HG03139 (cell line): ENCODE results near the gene NCKAP1.
"Not testable (repeated sequence)": the region's sequence is repeated elsewhere in the genome, so short reads cannot be mapped to it uniquely, and the experiment has no call there.

ENCODE experiments used
- ATAC-seq: cut with Tn5 transposase; IDR thresholded peaks from one replicate; pipeline ENCODE4 v1.9.1; 2021; ENCODE audit not compliant: unreplicated experiment

The NCKAP1 gene, protein sequence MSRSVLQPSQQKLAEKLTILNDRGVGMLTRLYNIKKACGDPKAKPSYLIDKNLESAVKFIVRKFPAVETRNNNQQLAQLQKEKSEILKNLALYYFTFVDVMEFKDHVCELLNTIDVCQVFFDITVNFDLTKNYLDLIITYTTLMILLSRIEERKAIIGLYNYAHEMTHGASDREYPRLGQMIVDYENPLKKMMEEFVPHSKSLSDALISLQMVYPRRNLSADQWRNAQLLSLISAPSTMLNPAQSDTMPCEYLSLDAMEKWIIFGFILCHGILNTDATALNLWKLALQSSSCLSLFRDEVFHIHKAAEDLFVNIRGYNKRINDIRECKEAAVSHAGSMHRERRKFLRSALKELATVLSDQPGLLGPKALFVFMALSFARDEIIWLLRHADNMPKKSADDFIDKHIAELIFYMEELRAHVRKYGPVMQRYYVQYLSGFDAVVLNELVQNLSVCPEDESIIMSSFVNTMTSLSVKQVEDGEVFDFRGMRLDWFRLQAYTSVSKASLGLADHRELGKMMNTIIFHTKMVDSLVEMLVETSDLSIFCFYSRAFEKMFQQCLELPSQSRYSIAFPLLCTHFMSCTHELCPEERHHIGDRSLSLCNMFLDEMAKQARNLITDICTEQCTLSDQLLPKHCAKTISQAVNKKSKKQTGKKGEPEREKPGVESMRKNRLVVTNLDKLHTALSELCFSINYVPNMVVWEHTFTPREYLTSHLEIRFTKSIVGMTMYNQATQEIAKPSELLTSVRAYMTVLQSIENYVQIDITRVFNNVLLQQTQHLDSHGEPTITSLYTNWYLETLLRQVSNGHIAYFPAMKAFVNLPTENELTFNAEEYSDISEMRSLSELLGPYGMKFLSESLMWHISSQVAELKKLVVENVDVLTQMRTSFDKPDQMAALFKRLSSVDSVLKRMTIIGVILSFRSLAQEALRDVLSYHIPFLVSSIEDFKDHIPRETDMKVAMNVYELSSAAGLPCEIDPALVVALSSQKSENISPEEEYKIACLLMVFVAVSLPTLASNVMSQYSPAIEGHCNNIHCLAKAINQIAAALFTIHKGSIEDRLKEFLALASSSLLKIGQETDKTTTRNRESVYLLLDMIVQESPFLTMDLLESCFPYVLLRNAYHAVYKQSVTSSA

GRCh38 chr2:183038341-183039300, at the start of gene NCKAP1:
TSS of gene NCKAP1 (minus strand) at chr2:183038457. CDS start at chr2:183038099, 358 bp downstream.
- ATAC-seq = peak; percentile 68

- ATAC-seq = no peak
Measured at GRCh38 chr2:183081911-183082310, 43.7 kb upstream of the NCKAP1 start.

DNA sequence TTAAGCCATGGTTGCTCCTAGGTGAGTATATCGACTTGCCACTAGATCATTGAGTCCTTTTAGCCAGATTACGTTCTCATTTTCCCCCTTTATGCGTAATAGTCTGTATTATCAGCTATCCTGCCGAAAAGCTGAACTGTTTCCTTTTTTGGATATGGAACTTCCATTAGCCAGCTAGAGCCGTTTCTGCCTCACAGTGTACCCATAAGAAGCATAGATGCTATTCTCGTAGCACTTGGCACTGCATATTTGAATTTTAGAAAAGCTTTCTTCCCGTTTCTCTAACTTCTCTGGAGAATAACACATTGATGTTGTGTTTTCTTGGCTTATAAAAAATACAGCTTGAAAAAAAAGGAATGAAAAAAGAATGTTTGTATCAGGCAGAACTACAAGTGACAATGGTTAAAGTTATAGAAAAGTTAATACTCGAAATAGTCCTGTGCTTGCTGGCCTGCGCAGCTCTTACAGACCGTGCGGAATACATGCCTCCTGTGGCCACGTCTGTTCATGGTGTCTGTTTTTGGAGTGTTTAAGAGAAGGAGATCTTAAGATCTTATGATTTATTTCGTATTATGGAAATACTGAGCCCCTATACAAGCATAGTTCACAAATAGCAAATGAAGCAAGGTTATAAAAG, 41.0 kb upstream of the NCKAP1 start:
- peak; percentile 25 for ATAC-seq

- peak; percentile 91 for ATAC-seq
Measured at GRCh38 chr2:183078464-183079138, 40.3 kb upstream of the NCKAP1 start, which contains the start of gene DUSP19. TSS of gene DUSP19 (plus strand) at chr2:183078747. CDS start at chr2:183078934, 187 bp downstream.

GRCh38 chr2:183078163-183078463, 39.9 kb upstream of the NCKAP1 start:
- ATAC-seq = no peak

DNA sequence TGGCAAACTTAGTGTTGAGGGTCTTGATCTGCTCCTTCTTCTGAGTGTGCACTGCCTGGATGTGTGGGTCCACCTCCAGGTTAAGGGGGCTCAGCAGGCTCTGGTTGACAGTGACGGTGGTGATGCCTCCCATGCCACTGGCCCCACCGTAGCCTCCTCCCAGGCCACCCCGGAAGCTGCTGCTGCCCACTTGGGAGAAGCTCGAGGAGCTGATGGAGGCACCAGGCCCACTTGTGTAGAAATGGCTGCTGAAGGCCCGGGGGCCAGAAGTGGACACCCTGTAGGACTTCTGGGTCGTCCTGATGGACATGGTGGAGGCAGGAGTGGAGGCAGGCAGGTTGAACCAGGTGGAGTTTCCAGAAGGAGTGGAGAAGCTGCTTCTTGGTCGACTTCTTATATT, 33.9 kb upstream of the NCKAP1 start:
- no peak for ATAC-seq

DNA sequence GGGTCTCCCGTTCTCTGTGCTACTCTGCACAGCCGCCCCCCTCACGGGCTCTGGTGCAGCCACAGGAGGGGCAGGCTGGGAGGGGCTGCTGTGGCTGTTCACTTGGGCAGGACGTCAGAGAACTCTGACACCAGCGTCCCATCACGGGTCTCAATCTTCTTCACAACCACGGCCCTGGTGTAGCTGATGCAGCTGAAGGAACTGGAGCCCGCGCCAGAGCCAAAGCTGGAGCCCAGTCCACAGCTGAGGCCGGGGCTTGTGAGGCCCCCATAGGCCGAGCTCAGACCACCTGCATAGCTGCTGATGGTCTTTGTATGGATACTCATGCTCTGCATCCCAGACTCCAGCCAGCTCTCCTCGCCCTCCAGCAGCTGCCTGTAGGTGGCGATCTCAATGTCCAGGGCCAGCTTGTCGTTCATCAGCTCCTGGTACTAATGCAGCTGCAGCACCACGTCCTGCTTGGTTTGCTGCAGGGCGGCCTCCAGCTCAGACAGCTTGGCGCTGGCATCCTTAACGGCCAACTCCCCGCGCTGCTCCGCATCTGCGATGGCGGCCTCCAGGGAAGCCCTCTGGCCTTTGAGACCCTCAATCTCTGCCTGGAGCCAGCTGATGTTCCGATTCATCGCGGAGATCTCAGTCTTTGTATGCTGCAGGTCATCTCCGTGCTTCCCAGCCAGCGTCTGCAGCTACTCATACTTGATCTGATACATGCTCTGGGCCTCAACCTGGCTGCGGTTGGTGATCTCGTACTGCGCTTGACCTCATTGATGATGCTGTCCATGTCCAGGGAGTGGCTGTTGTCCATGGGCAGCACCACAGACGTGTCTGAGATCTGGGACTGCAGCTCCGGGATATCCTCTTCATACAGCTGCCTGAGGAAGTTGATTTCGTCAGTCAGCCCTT, 32.9 kb upstream of the NCKAP1 start:
- ATAC-seq = no peak

- no peak for ATAC-seq
Measured at GRCh38 chr2:183069174-183069573, 30.9 kb upstream of the NCKAP1 start.

- no peak for ATAC-seq
Measured at GRCh38 chr2:183068561-183068960, 30.3 kb upstream of the NCKAP1 start.

- ATAC-seq = no peak
Measured at GRCh38 chr2:183063083-183063482, 24.8 kb upstream of the NCKAP1 start.

DNA sequence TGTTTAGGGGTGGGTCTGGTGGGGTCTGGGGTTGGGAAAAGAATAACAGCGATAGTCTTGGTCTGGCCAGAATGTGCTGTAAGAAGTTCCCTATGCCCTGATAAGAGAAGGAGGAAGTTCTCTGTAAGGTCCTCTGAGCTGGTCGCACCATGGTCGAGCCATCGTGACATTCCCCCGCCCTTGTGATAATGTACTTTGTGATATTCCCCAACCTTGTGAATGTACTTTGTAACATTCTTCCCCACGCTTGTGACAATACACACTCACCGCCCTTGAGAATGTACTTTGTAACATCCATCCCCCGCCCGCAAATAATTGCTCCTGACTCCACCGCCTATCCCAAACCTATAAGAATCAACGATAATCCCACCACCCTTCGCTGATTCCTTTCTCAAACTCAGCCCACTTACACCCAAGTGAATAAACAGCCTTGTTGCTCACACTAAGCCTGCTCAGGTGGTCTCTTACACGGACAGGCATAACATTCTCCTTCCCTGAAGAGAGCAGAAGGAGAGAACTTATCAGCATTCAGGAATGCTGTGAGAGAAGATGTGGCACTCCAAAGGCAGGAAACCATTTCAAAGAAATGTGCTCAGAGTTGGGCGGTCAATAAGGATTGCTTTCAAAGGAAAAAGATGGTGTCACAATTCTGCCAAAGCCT, 22.4 kb upstream of the NCKAP1 start:
- no peak for ATAC-seq

DNA sequence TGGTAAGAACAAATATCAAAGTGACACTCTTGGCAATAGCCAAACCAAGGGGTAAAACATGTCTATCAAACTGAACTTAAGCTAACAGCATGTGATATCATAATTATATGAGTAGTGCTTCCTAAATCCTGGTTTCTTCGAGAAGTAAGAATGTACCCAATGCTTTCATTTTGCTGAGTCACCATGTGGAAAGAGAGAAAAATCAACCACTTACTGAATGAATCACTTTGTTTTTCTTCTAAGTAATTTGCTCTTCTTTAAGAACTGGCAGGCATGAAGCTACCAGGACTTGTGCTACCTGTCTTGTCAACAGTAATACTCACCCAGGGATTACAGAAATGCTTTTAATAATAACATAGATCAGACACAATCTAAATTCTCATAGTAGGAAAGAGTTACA, 21.3 kb upstream of the NCKAP1 start:
- ATAC-seq = no peak

DNA sequence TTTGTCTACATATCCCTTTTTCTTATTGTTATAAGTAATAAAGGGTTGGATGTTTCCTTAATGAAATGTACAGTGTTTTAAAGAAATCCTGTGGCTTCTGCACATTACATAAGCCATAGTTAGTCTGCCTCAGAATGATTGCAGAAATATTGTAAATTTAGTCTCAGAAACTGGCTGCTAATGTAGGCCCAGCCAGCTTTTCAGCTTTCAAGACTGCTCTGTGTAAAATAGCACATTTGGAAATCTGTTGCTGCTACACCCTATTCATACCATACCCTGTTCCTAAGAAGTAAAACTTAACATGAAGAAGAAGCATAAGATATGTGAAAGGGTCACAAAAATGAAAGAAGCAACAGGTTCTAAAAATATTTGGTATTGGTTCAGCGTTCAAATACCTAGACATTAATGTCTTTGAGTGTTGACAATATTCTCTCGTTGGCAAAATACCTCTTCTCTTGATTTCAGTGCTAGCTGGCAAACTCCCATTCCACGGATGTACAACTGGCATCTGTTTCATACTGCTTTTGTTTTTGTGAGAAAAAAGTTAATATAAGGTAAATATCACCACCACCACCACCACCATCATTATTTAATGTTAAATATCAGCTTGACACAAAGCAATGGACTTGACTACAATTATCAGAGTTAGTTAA, 19.2 kb upstream of the NCKAP1 start:
- ATAC-seq = peak; percentile 39

DNA sequence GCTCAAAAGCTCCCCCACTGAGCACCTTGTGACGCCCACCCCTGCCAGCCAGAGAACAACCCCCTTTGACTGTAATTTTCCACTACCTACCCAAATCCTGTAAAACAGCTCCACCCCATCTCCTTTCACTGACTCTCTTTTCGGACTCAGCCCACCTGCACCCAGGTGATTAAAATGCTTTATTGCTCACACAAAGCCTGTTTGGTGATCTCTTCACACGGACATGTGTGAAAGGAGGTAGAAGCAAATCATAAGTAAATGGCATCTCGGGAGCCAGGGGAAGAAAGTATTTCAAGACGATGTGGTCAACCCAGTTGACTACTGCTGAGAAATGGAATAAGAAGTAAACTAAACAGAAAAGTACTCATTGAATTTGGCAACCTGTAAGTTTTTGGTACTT, 11.2 kb upstream of the NCKAP1 start:
- no peak for ATAC-seq

DNA sequence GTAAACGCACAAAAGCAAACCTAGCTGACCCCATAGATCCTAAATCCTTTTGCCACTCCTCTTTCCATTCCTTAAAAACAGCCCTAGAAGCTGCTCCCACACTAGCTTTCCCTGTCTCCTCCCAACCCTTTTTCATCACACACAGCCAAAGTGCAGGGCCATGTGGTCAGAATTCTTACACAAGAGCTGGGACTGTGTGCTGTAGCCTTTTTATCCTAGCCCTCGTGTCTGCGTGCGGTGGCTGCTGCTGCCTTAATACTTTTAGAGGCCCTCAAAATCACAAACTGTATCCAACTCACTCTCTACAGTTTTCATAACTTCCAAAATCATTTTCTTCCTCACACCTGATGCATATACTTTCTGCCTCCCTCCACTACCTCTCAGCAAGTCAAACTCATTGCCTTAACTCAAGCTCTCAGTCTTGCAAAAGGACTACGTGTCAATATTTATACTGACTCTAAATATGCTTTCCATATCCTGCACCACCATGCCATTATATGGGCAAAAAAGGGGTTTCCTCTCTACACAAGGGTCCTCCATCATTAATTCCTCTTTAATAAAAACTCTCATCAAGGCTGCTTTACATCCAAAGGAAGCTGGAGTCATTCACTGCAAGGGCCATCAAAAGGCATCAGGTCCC, 9.3 kb upstream of the NCKAP1 start:
- ATAC-seq = not testable (repeated sequence)

DNA sequence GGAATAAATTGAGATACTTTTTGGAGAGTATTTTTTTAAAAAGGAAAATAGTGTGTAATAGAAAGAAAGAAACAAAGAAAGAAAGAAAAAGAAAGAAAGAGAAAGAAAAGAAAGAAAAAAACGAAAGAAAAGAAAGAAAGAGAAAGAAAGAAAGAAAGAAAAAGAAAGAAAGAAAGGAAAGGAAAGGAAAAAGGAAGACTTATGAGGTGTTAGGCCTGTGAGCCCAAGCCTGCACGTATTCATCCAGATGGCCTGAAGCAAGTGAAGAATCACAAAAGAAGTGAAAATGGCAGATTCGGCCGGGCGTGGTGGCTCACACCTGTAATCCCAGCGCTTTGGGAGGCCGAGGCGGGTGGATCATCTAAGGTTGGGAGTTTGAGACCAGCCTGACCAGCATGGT, 5.3 kb upstream of the NCKAP1 start:
- not testable (repeated sequence) for ATAC-seq

DNA sequence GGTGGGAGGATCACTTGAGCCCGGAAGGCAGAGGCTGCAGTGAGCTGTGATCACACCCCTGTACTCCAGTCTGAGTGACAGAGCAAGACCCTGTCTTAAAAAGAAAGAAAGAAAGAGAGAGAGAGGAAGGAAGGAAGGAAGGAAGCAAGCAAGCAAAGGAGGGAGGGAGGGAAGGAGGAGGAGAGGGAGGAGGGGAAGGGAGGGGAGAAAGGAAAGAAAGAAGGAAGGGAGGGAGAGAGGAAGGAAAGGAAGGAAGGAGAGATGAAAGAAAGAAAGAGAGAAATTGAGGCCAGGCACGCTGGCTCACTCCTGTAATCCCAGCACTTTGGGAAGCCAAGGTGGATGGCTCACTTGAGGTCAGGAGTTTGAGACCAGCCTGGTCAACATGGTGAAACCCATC, 2.3 kb upstream of the NCKAP1 start:
- no peak for ATAC-seq
